BJ (cell line): ENCODE results near the gene SENP1. TPM values are rescaled to one million over a fixed set of nuclear protein-coding genes. Genes with fewer than 3 reads are reported as not detected.

Source experiments
- CTCF ChIA-PET: fragments of 350-600 bp; formaldehyde crosslinking; extraction: SDS; loops from one replicate; lab custom pipeline; 2021; ENCODE audit warnings: antibody characterized with exemption, inconsistent platforms; lab: Yijun Ruan, JAX
- POLR2A ChIA-PET: fragments of 300-600 bp; sonication (Branson Sonifier 250); formaldehyde crosslinking; extraction: SDS; loops from one replicate; lab custom pipeline; 2021; ENCODE audit warnings: antibody characterized with exemption; lab: Charles Lee
- DNase-seq: peaks from one replicate; pipeline ENCODE4 v3.0.0-alpha.2; 2011; ENCODE audit warnings: low read depth
- H3K27me3 ChIP-seq: 2 replicates; pipeline ENCODE4 v1.6.0; 2011; ENCODE audit warnings: low read length; ENCODE audit not compliant: control insufficient read depth, insufficient read depth
- H3K36me3 ChIP-seq: 2 replicates; pipeline ENCODE4 v1.5.1; 2011; ENCODE audit warnings: low read length; ENCODE audit not compliant: control insufficient read depth, insufficient read depth
- H3K4me3 ChIP-seq: 2 replicates; pipeline ENCODE4 v1.5.1; 2011; ENCODE audit warnings: low read depth, mild to moderate bottlenecking, control low read depth, low read length
- CTCF ChIP-seq: IDR thresholded peaks from 2 replicates; pipeline ENCODE4 v1.5.1; 2011; ENCODE audit warnings: low read depth, mild to moderate bottlenecking, control low read depth, inconsistent platforms, low read length, moderate library complexity; ENCODE audit not compliant: insufficient read depth
- polyA plus RNA-seq: library from polyadenylated mRNA; depleted of rRNA; stranded (reverse); fragments of >200 nt; gene quantifications from 2 replicates; pipeline ENCODE4 v1.2.3, GENCODE V29; 2011

SENP1 gene
- polyA plus RNA-seq, 1 experiment = 10.3 TPM

GRCh38 chr12:48077111-48077510, 28.8 kb downstream of the SENP1 start:
- DNase-seq = no peak
- Histone ChIP-seq H3K36me3 (peaks cover 2% of the 10 kb centered on the region; the same call in 1 of the 2 replicates), H3K4me3 (no peak overlapping the region), H3K27me3 (no peaks in the 10 kb centered on the region)
- TF ChIP-seq CTCF = no peak
- ChIA-PET CTCF (interaction anchor here (1.2 to 1.3 kb wide), 2 partner anchors 89 to 106 kb away, joined by 3 to 5 read pairs; no protein-coding TSS in a partner anchor), POLR2A (no interaction called here)

GRCh38 chr12:48075832-48076231, 30.0 kb downstream of the SENP1 start:
- DNase-seq = no peak
- peaks cover 2% of the 10 kb centered on the region; the same call in 1 of the 2 replicates for H3K36me3 ChIP-seq
- TF ChIP-seq CTCF = no peak
- POLR2A ChIA-PET = no interaction called here
- CTCF ChIA-PET = no interaction called here
- no peaks in the 10 kb centered on the region for H3K27me3 ChIP-seq
- no peak overlapping the region for H3K4me3 ChIP-seq

- CTCF ChIA-PET = no interaction called here
- no peak overlapping the region for H3K4me3 ChIP-seq
- H3K36me3 ChIP-seq = peaks cover 2% of the 10 kb centered on the region; the same call in 1 of the 2 replicates
- no peaks in the 10 kb centered on the region for H3K27me3 ChIP-seq
- no peak for DNase-seq
- POLR2A ChIA-PET = no interaction called here
- TF ChIP-seq CTCF = no peak
Observed at GRCh38 chr12:48074266-48074665, 31.6 kb downstream of the SENP1 start.

GRCh38 chr12:48072266-48072665, 33.6 kb downstream of the SENP1 start:
- no peak for DNase-seq
- H3K4me3 ChIP-seq = no peak overlapping the region
- H3K27me3 ChIP-seq = no peaks in the 10 kb centered on the region
- peaks cover 3% of the 10 kb centered on the region for H3K36me3 ChIP-seq
- TF ChIP-seq CTCF = no peak
- ChIA-PET POLR2A (no interaction called here), CTCF (interaction anchor here (0.7 kb wide), 1 partner anchor 17 kb away, joined by 3 read pairs; no protein-coding TSS in a partner anchor)

- H3K27me3 ChIP-seq = no peaks in the 10 kb centered on the region
- ChIA-PET CTCF (interaction anchor here (0.7 kb wide), 1 partner anchor 17 kb away, joined by 3 read pairs; no protein-coding TSS in a partner anchor), POLR2A (no interaction called here)
- no peak for DNase-seq
- H3K4me3 ChIP-seq = no peak overlapping the region
- peaks cover 4% of the 10 kb centered on the region for H3K36me3 ChIP-seq
- no peak for TF ChIP-seq CTCF
Observed at GRCh38 chr12:48071808-48072207, 34.1 kb downstream of the SENP1 start.
